H9 (cell line): ENCODE results near the gene SRD5A2. TPM values are rescaled to one million over a fixed set of nuclear protein-coding genes. Genes with fewer than 3 reads are reported as not detected.

Source experiments
- DNase-seq: peaks from one replicate; pipeline ENCODE4 v3.0.0-alpha.2; 2017
- H2AFZ ChIP-seq: one replicate; pipeline ENCODE4 v1.6.1; 2013; ENCODE audit warnings: mild to moderate bottlenecking, low read length, control low read depth, moderate library complexity
- H2AK5ac ChIP-seq: 2 replicates; pipeline ENCODE4 v1.6.1; 2013; ENCODE audit warnings: low read length, control low read depth, mixed read lengths; ENCODE audit not compliant: insufficient read length
- H2BK120ac ChIP-seq: one replicate; pipeline ENCODE4 v1.6.1; 2013; ENCODE audit warnings: low read depth, mild to moderate bottlenecking, low read length, control low read depth, inconsistent platforms; ENCODE audit not compliant: poor library complexity, severe bottlenecking
- H2BK12ac ChIP-seq: 2 replicates; pipeline ENCODE4 v1.6.1; 2013; ENCODE audit warnings: low read length, control low read depth, mixed read lengths, low read depth; ENCODE audit not compliant: insufficient read length
- H2BK15ac ChIP-seq: 2 replicates; pipeline ENCODE4 v1.6.1; 2013; ENCODE audit warnings: low read depth, low read length, control low read depth
- H2BK20ac ChIP-seq: one replicate; pipeline ENCODE4 v1.6.1; 2013; ENCODE audit warnings: low read depth, mild to moderate bottlenecking, low read length, control low read depth, inconsistent platforms; ENCODE audit not compliant: poor library complexity, severe bottlenecking
- H2BK5ac ChIP-seq: 2 replicates; pipeline ENCODE4 v1.6.1; 2013; ENCODE audit warnings: low read length, control low read depth, mixed read lengths; ENCODE audit not compliant: insufficient read length
- H3K14ac ChIP-seq: 2 replicates; pipeline ENCODE4 v1.6.1; 2013; ENCODE audit warnings: low read length, control low read depth; ENCODE audit not compliant: insufficient read depth
- H3K18ac ChIP-seq: 2 replicates; pipeline ENCODE4 v1.6.1; 2013; ENCODE audit warnings: low read depth, mild to moderate bottlenecking, mixed read lengths, low read length, control low read depth; ENCODE audit not compliant: insufficient read length
- H3K23ac ChIP-seq: 2 replicates; pipeline ENCODE4 v1.6.1; 2013; ENCODE audit warnings: low read length, control low read depth, mixed read lengths, low read depth; ENCODE audit not compliant: insufficient read length
- H3K23me2 ChIP-seq: 2 replicates; pipeline ENCODE4 v1.6.1; 2013; ENCODE audit warnings: low read depth, mild to moderate bottlenecking, mixed read lengths, low read length, control low read depth; ENCODE audit not compliant: insufficient read length, poor library complexity, severe bottlenecking
- H3K27ac ChIP-seq: 2 replicates; pipeline ENCODE4 v1.5.1; 2013; ENCODE audit warnings: low read length, control low read depth, mixed read lengths, low read depth; ENCODE audit not compliant: insufficient read length
- H3K27me3 ChIP-seq: 2 replicates; pipeline ENCODE4 v1.6.1; 2013; ENCODE audit warnings: low read length, control low read depth, inconsistent platforms; ENCODE audit not compliant: insufficient read depth
- H3K4ac ChIP-seq: 2 replicates; pipeline ENCODE4 v1.6.1; 2013; ENCODE audit warnings: low read depth, mild to moderate bottlenecking, control low read depth, inconsistent platforms, low read length, moderate library complexity
- H3K4me1 ChIP-seq: 2 replicates; pipeline ENCODE4 v1.6.1; 2013; ENCODE audit warnings: low read length, control low read depth, inconsistent platforms; ENCODE audit not compliant: insufficient read depth
- H3K4me2 ChIP-seq: 2 replicates; pipeline ENCODE4 v1.6.1; 2013; ENCODE audit warnings: low read length, control low read depth, mixed read lengths; ENCODE audit not compliant: insufficient read length, insufficient read depth
- H3K56ac ChIP-seq: 2 replicates; pipeline ENCODE4 v1.6.1; 2013; ENCODE audit warnings: low read depth, mild to moderate bottlenecking, mixed read lengths, low read length, control low read depth; ENCODE audit not compliant: insufficient read length
- H3K79me1 ChIP-seq: 2 replicates; pipeline ENCODE4 v1.6.1; 2013; ENCODE audit warnings: low read depth, mild to moderate bottlenecking, moderate library complexity, low read length, control low read depth, inconsistent platforms; ENCODE audit not compliant: insufficient read depth, poor library complexity, severe bottlenecking
- H3K79me2 ChIP-seq: 2 replicates; pipeline ENCODE4 v1.6.1; 2013; ENCODE audit warnings: low read length, control low read depth, inconsistent platforms; ENCODE audit not compliant: insufficient read depth
- H3K9ac ChIP-seq: 2 replicates; pipeline ENCODE4 v1.6.1; 2013; ENCODE audit warnings: low read length, control low read depth, mixed read lengths; ENCODE audit not compliant: insufficient read length; ENCODE audit errors: extremely low read depth
- H3K9me3 ChIP-seq: one replicate; pipeline ENCODE4 v1.6.1; 2013; ENCODE audit warnings: low read depth, low read length, inconsistent platforms; ENCODE audit not compliant: control insufficient read depth
- H3T11ph ChIP-seq: one replicate; pipeline ENCODE4 v1.6.1; 2013; ENCODE audit warnings: mild to moderate bottlenecking, low read length, control low read depth, inconsistent platforms
- H4K20me1 ChIP-seq: one replicate; pipeline ENCODE4 v1.6.1; 2013; ENCODE audit not compliant: control insufficient read depth, insufficient read length, insufficient read depth
- H4K5ac ChIP-seq: 2 replicates; pipeline ENCODE4 v1.6.1; 2013; ENCODE audit warnings: low read depth, mild to moderate bottlenecking, mixed read lengths, low read length, control low read depth; ENCODE audit not compliant: insufficient read length
- H4K8ac ChIP-seq: replicated peaks from 2 replicates; pipeline ENCODE4 v1.6.1; 2013; ENCODE audit warnings: low read length, control low read depth, mixed read lengths, low read depth; ENCODE audit not compliant: insufficient read length
- H4K91ac ChIP-seq: 2 replicates; pipeline ENCODE4 v1.6.1; 2013; ENCODE audit warnings: low read depth, mild to moderate bottlenecking, moderate library complexity, mixed read lengths, low read length, control low read depth; ENCODE audit not compliant: insufficient read length
- H3K27ac Mint-ChIP-seq, 3 experiments: 2 replicates in 2 of 3; 3 replicates in 1 of 3; pipeline ENCODE4 v1.8.0; 2020 to 2021; ENCODE audit warnings: mixed read lengths in 3 of 3, mild to moderate bottlenecking in 1 of 3, moderate library complexity in 1 of 3
- H3K27me3 Mint-ChIP-seq: 2 replicates; pipeline ENCODE4 v1.8.0; 2021; ENCODE audit warnings: low read depth, mild to moderate bottlenecking, moderate library complexity, mixed read lengths
- H3K36me3 Mint-ChIP-seq, 3 experiments: 2 replicates in 2 of 3; 3 replicates in 1 of 3; pipeline ENCODE4 v1.8.0; 2020 to 2021; ENCODE audit warnings: low read depth in 3 of 3, mixed read lengths in 3 of 3; ENCODE audit not compliant: insufficient read depth in 1 of 3
- H3K4me1 Mint-ChIP-seq, 2 experiments: 2 replicates each; pipeline ENCODE4 v1.8.0; 2020; ENCODE audit warnings: mixed read lengths in 2 of 2
- H3K4me3 Mint-ChIP-seq, 2 experiments: 2 replicates in 1 of 2; 3 replicates in 1 of 2; pipeline ENCODE4 v1.8.0; 2020 to 2021; ENCODE audit warnings: mild to moderate bottlenecking in 2 of 2, mixed read lengths in 2 of 2, moderate library complexity in 1 of 2
- H3K9me3 Mint-ChIP-seq, 2 experiments: 2 replicates in 1 of 2; 3 replicates in 1 of 2; pipeline ENCODE4 v1.8.0; 2020; ENCODE audit warnings: mild to moderate bottlenecking in 2 of 2, mixed read lengths in 2 of 2, moderate library complexity in 1 of 2
- CTCF ChIP-seq: fragments of 200-600 bp; sonication (generic); conservative IDR thresholded peaks from 3 replicates; pipeline ENCODE4 v1.8.0; 2021; ENCODE audit warnings: antibody characterized with exemption, mild to moderate bottlenecking
- WGBS: extraction: QIAGEN DNeasy Blood & Tissue Kit; methylation state at CpG from one replicate; pipeline ENCODE4 v1.1.7; 2013; ENCODE audit warnings: missing lambda C conversion rate, low lambda C conversion rate, mixed read lengths; ENCODE audit not compliant: insufficient read length; ENCODE audit errors: extremely low coverage; 5-methylcytosine and 5-hydroxymethylcytosine counted together
- total RNA-seq: library from RNA; stranded (reverse); gene quantifications from 2 replicates; pipeline ENCODE4 v1.2.1, GENCODE V29; 2021

The SRD5A2 gene
- total RNA-seq, 1 experiment from 2014 or later, result not detected

GRCh38 chr2:31578316-31578715 is 2.4 kb downstream of the SRD5A2 start:
- no peak for TF ChIP-seq CTCF
- peaks cover 28% of the 10 kb centered on the region for H3K27me3 ChIP-seq
- H3T11ph ChIP-seq, result no peak overlapping the region
- Mint-ChIP-seq H3K27ac (no peak overlapping the region), H3K4me1 (peaks cover 8 to 11% of the 10 kb centered on the region in 2 experiments), H3K27me3 (peaks cover 67% of the 10 kb centered on the region), H3K4me3 (no peak overlapping the region), H3K9me3 (peaks cover 0 to 11% of the 10 kb centered on the region in 2 experiments; a peak in 3 of 5 replicates), H3K36me3 (peaks cover 0 to 4% (median 0%) of the 10 kb centered on the region in 3 experiments; a peak in 3 of 7 replicates)
- no CpG with 5 or more reads among the region's 3 CpGs for WGBS
- no peak overlapping the region for H3K27ac ChIP-seq
- H3K79me2 ChIP-seq, result no peaks in the 10 kb centered on the region
- H3K9me3 ChIP-seq, result no peaks in the 10 kb centered on the region
- no peak overlapping the region for H2BK120ac ChIP-seq
- H4K91ac ChIP-seq, result no peak overlapping the region
- no peaks in the 10 kb centered on the region for H4K20me1 ChIP-seq
- H3K9ac ChIP-seq, result no peak overlapping the region
- H4K8ac ChIP-seq, result no peak overlapping the region
- no peak overlapping the region for H2AK5ac ChIP-seq
- no peak for DNase-seq
- H2BK12ac ChIP-seq, result no peak overlapping the region
- no peak overlapping the region for H2AFZ ChIP-seq
- no peak overlapping the region for H4K5ac ChIP-seq
- H3K4ac ChIP-seq, result no peak overlapping the region
- H3K56ac ChIP-seq, result no peak overlapping the region
- no peak overlapping the region for H2BK20ac ChIP-seq
- H3K18ac ChIP-seq, result no peak overlapping the region
- no peak overlapping the region for H3K14ac ChIP-seq
- H2BK15ac ChIP-seq, result no peak overlapping the region
- H3K79me1 ChIP-seq, result no peaks in the 10 kb centered on the region
- no peak overlapping the region for H3K4me2 ChIP-seq
- H2BK5ac ChIP-seq, result no peak overlapping the region
- H3K4me1 ChIP-seq, result no peaks in the 10 kb centered on the region
- peaks cover 9% of the 10 kb centered on the region for H3K23me2 ChIP-seq
- H3K23ac ChIP-seq, result no peak overlapping the region
